Measurements from ENCODE around the gene OSBPL1A. TPM values are rescaled to one million over a fixed set of nuclear protein-coding genes. Genes with fewer than 3 reads are reported as not detected.

Gene OSBPL1A
- total RNA-seq, 1 experiment from 2014 or later: 37.4 TPM

GRCh38 chr18:24189664-24190346 is 207.8 kb downstream of the OSBPL1A start:
- H3K79me2 ChIP-seq (ENCODE audit: low read depth): no peaks in the 10 kb centered on the region
- H3K4me2 ChIP-seq: no peak overlapping the region
- no peaks in the 10 kb centered on the region for H3K9me3 ChIP-seq (ENCODE audit: insufficient read depth, low read depth)
- no peaks in the 10 kb centered on the region for H4K20me1 ChIP-seq (ENCODE audit: insufficient read depth)
- TF ChIP-seq EZH2 (IDR thresholded peaks at IDR 0.05; ENCODE audit: low read depth): no peak
- TF ChIP-seq, protein P1, sequence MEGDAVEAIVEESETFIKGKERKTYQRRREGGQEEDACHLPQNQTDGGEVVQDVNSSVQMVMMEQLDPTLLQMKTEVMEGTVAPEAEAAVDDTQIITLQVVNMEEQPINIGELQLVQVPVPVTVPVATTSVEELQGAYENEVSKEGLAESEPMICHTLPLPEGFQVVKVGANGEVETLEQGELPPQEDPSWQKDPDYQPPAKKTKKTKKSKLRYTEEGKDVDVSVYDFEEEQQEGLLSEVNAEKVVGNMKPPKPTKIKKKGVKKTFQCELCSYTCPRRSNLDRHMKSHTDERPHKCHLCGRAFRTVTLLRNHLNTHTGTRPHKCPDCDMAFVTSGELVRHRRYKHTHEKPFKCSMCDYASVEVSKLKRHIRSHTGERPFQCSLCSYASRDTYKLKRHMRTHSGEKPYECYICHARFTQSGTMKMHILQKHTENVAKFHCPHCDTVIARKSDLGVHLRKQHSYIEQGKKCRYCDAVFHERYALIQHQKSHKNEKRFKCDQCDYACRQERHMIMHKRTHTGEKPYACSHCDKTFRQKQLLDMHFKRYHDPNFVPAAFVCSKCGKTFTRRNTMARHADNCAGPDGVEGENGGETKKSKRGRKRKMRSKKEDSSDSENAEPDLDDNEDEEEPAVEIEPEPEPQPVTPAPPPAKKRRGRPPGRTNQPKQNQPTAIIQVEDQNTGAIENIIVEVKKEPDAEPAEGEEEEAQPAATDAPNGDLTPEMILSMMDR (conservative IDR thresholded peaks at IDR 0.05): no peak
- H3K4me3 ChIP-seq: no peak overlapping the region
- BruUV-seq (replicated peaks): no TSS peak
- POLR2A ChIA-PET (ENCODE audit: unreplicated experiment): no interaction called here
- H3K27ac ChIP-seq: no peak overlapping the region
- no peaks in the 10 kb centered on the region for H3K4me1 ChIP-seq (replicated peaks; ENCODE audit: insufficient read depth)
- no peak overlapping the region for H2AFZ ChIP-seq
- DNase-seq: no peak
- no peaks in the 10 kb centered on the region for H3K9me2 ChIP-seq (ENCODE audit: insufficient read depth)
- CTCF ChIA-PET: no interaction called here
- no peaks in the 10 kb centered on the region for H3F3A ChIP-seq (ENCODE audit: insufficient read depth, low read depth)
- intact Hi-C loops (cut with micrococcal nuclease; ENCODE audit: unreplicated experiment): no loop called here
- no peaks in the 10 kb centered on the region for H3K27me3 ChIP-seq (ENCODE audit: insufficient read depth, low read depth)
- no peaks in the 10 kb centered on the region for H3K36me3 ChIP-seq (ENCODE audit: low read depth)

- intact Hi-C loops (cut with micrococcal nuclease; ENCODE audit: unreplicated experiment): no loop called here
- H3K27ac ChIP-seq: no peak overlapping the region
- H3K9me2 ChIP-seq (ENCODE audit: insufficient read depth): no peaks in the 10 kb centered on the region
- no peaks in the 10 kb centered on the region for H3K27me3 ChIP-seq (ENCODE audit: insufficient read depth, low read depth)
- ChIA-PET CTCF (no interaction called here), POLR2A (ENCODE audit: unreplicated experiment) (no interaction called here)
- no peaks in the 10 kb centered on the region for H3K36me3 ChIP-seq (ENCODE audit: low read depth)
- DNase-seq: no peak
- no peak overlapping the region for H3K4me2 ChIP-seq
- no peaks in the 10 kb centered on the region for H4K20me1 ChIP-seq (ENCODE audit: insufficient read depth)
- TF ChIP-seq, protein P1 (conservative IDR thresholded peaks at IDR 0.05): no peak
- no peak for TF ChIP-seq EZH2 (IDR thresholded peaks at IDR 0.05; ENCODE audit: low read depth)
- H3K4me1 ChIP-seq (replicated peaks; ENCODE audit: insufficient read depth): no peaks in the 10 kb centered on the region
- no peaks in the 10 kb centered on the region for H3K9me3 ChIP-seq (ENCODE audit: insufficient read depth, low read depth)
- H3K4me3 ChIP-seq: no peak overlapping the region
- H3F3A ChIP-seq (ENCODE audit: insufficient read depth, low read depth): no peaks in the 10 kb centered on the region
- H2AFZ ChIP-seq: no peak overlapping the region
- BruUV-seq (replicated peaks): no TSS peak
- H3K79me2 ChIP-seq (ENCODE audit: low read depth): no peaks in the 10 kb centered on the region
Observed at GRCh38 chr18:24189007-24189528, 208.6 kb downstream of the OSBPL1A start.

GRCh38 chr18:24188120-24188519 is 209.5 kb downstream of the OSBPL1A start:
- ChIA-PET POLR2A (ENCODE audit: unreplicated experiment) (no interaction called here), CTCF (no interaction called here)
- no TSS peak for BruUV-seq (replicated peaks)
- no peaks in the 10 kb centered on the region for H3K79me2 ChIP-seq (ENCODE audit: low read depth)
- DNase-seq: no peak
- no peak overlapping the region for H3K4me2 ChIP-seq
- H3K9me2 ChIP-seq (ENCODE audit: insufficient read depth): no peaks in the 10 kb centered on the region
- intact Hi-C loops (cut with micrococcal nuclease; ENCODE audit: unreplicated experiment): no loop called here
- H3K9me3 ChIP-seq (ENCODE audit: insufficient read depth, low read depth): no peaks in the 10 kb centered on the region
- no peaks in the 10 kb centered on the region for H3K36me3 ChIP-seq (ENCODE audit: low read depth)
- H4K20me1 ChIP-seq (ENCODE audit: insufficient read depth): no peaks in the 10 kb centered on the region
- no peaks in the 10 kb centered on the region for H3F3A ChIP-seq (ENCODE audit: insufficient read depth, low read depth)
- H3K4me3 ChIP-seq: no peak overlapping the region
- H3K4me1 ChIP-seq (replicated peaks; ENCODE audit: insufficient read depth): no peaks in the 10 kb centered on the region
- no peak overlapping the region for H3K27ac ChIP-seq
- H2AFZ ChIP-seq: no peak overlapping the region
- TF ChIP-seq EZH2 (IDR thresholded peaks at IDR 0.05; ENCODE audit: low read depth): no peak
- TF ChIP-seq, protein P1 (conservative IDR thresholded peaks at IDR 0.05): no peak
- H3K27me3 ChIP-seq (ENCODE audit: insufficient read depth, low read depth): no peaks in the 10 kb centered on the region

All from PC-9 (cell line).